ENCODE results near the gene KIRREL1. TPM values are rescaled to one million over a fixed set of nuclear protein-coding genes. Genes with fewer than 3 reads are reported as not detected.
"Not testable (repeated sequence)": the region's sequence is repeated elsewhere in the genome, so short reads cannot be mapped to it uniquely, and the experiment has no call there.

KIRREL1 gene
- total RNA-seq, 1 experiment from 2014 or later, result 145 TPM

- no peak for DNase-seq (ENCODE audit: low spot score)
Observed at GRCh38 chr1:158104891-158105290, 111.4 kb downstream of the KIRREL1 start.

- no peak for DNase-seq (ENCODE audit: low spot score)
Observed at GRCh38 chr1:158105352-158106095, 112.1 kb downstream of the KIRREL1 start.

DNA sequence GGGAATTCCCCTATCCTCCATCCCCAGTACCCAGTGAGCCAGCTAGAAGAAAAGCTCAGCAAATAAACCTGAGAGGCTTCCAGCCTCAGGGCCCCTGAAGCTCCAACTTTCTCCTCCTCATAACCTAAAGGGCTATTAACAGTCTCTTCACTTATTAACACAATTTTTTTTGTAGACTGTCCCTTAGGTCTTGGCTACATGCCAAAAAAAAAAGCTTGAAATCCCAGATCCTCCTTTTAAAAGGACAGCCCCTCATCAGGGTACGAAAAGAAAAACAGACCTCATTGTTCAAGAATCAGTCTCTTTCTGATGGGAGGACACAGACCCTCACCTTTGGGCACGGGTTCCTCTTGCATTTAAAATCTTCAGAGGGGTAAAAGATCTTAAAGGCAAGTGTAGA lies 114.5 kb downstream of the KIRREL1 start:
- no peak for DNase-seq (ENCODE audit: low spot score)

DNA sequence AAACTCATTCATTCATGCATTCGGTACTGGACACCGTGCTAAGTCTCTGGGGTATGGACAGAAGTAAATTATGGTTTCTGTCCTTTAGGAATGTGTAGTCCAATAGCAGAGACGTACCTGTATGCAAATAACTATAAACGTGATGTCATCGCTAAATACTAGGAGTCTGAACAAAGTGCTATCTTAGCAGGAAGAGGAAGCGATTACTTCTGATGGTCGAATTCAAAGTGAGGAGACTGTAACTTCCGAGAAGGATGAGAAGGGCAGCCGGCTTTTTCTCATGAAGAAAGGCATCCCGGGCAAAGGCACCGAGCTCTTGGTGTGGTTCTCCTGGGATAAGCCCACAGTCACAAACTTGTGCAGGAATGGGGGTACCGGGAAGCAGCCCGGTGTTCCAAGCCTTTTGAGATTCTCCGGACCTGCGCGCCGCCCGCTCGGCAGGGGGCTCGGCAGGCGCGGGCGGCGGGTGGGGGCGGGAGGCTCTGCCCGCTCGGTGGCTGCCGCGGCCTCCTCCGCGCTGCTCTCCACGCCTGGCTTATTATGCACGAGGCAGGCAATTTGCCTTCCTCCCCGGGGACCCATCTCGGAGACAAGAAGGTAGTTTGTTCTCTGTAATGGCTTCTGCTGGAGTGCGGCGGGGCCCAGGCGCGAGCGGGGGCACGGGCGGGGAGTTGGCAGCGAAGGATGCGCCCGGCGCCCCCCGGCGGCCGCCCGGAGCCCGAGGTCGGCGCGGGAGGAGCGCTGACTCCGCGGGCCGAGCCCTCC lies 119.7 kb downstream of the KIRREL1 start:
- no peak for DNase-seq (ENCODE audit: low spot score)

DNA sequence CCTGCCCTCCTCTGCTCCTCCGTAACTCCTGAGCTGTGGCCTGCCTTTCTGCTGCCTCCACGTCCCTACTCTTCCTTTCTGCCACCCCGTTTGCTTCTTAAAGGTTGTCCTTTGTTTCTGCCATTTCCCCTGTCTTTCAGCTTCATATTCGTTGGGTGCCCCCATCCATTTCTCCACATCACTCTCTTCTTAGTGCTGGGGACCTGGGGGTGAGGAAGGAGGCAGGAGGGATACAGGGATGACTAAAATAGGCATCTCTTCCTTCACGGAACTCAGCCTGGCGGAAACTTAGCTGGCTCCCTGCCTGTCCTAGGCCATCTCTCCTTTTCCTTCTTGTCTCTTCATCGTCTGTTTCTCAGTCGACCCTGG lies 120.3 kb downstream of the KIRREL1 start:
- no peak for DNase-seq (ENCODE audit: low spot score)

- no peak for DNase-seq (ENCODE audit: low spot score)
Observed at GRCh38 chr1:158115126-158115525, 121.7 kb downstream of the KIRREL1 start.

GRCh38 chr1:158116311-158117167 lies 123.1 kb downstream of the KIRREL1 start:
- DNase-seq (ENCODE audit: low spot score), result no peak

DNA sequence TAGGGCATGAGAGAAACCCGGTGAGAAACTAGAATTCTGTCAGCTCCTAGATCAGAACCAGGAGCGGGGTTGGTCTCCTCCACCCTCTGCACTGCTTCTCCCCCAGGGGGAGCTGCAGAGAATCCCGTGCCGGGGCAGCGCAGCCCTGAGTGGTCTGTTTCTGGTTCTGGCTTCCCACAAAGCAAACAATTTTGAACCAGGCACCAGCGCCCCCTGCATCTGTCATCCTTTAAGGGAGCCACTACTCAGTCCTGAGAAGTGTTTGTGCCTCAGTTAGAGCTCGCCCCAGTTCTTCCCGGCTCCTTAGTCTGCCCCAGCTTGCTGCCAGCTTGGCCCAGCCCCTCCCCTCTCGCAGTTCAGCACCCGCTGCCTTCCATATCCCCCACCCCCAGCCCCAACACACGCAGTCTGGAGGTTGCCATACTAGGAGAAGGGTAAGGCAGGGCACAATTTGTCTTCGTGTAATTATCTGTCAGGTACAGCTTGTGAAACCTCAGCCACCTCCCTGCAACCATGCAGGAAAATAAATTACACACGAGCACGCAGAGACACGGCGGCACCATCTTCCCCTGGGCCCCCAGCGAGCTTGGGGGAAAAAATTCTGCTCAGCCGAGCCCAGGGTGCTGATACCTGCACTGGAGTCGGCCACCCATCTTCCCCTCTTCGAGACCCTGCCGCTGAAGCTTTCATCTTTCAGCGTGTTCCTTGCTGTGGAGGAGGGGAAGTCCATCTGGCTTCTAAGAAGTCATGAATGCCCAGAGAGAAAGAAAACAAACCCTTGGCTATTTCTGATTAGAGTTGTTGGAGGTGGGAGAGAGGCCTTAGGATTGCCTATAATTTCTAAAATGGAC lies 124.6 kb downstream of the KIRREL1 start:
- peak; percentile 53 for DNase-seq (ENCODE audit: low spot score)

DNA sequence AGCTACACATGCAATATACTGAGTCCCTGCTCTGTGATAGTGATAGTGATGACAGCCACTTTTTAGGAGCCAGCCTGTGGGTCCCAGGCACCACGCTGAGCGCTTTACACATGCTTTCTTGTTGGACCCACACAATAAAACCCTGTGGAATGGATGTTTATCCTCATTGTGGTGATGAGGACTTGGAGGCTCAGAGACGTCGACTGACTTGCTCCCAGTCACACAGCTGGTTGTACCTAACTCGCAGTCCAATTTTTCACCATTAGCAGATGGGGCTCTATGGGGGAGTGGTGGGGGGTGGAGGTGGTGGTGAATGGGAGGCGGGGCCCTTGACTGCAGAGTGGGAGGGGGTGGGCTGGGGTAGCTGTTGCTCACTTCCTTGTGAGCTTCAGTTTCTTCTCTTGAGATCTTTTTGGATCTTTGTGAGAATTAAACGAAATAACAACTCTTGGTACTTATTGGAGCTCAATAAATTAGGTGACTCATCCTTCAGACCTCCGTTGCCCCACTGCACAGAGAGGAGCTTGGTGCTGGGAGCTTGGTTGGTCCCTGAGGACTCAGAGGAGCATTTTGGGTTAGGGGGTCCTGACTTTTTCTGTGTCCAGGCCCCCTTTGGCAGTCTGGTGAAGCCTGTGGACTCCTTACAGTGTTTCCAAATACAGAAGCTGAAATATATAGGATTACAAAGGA lies 125.4 kb downstream of the KIRREL1 start:
- DNase-seq (ENCODE audit: low spot score), result no peak

- DNase-seq (ENCODE audit: low spot score), result no peak
Observed at GRCh38 chr1:158119976-158120653, 126.7 kb downstream of the KIRREL1 start.

DNA sequence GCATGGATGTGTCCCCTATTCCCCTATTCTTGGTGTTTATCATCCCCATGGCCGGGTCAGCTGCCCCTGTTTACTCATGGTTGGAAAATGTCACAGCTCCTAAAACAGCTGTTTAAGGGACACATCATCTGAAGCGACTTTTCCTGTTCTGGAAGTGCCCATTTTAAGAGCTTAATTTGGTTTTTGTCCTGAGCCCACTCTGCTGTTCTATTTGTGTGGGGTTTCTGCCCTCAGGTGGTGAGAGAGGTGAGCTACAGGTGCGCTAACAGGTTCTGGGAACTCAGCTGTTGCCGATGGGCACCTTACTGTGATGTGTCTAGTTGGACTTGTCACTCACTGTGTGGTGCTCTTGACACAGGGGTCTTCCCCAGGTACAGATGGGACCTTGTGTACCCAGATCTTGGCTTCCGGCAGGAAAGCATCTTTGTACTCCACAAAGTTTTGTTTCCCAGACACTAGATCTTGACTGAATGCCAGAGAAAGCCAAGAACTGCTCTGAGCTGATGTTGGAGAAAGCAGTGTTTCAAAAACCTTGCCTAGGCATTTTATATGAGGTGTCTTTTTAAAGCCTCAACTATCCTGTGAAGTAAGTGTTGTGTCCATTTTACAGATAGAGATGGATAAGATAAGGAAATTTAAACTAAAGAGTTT lies 128.3 kb downstream of the KIRREL1 start:
- peak; percentile 52 for DNase-seq (ENCODE audit: low spot score)

DNA sequence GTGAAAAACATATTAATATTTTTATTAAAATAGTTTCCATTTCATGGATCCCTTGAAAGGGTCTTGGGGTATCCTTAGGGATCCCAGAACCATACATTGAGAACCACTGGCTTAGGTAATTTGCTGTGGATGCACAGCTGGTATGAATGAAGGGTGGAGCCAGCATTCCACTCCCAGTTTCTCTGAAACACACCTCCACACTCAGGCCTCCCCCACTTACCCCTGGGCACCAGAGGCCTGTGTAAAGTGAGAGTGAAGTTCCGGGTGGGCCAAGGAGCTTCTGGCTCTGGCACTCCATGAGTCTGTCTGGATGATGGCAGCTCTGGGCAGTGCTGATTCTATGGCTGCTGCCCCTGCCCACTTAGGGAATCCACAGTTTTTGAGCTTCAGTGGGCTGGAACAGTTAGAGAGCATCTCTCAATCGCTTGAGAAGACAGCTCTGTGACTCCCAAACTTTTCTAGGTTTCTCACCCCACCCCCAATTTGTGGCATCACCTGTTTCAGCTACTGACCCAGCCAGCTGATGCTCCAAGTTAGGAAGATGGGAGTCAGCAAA lies 129.5 kb downstream of the KIRREL1 start:
- DNase-seq (ENCODE audit: low spot score), result no peak

- no peak for DNase-seq (ENCODE audit: low spot score)
Observed at GRCh38 chr1:158124034-158124433, 130.6 kb downstream of the KIRREL1 start.

- DNase-seq (ENCODE audit: low spot score), result peak; percentile 98
Observed at GRCh38 chr1:158124999-158125398, 131.6 kb downstream of the KIRREL1 start.

GRCh38 chr1:158126425-158126824 lies 133.0 kb downstream of the KIRREL1 start:
- DNase-seq (ENCODE audit: low spot score), result no peak

DNA sequence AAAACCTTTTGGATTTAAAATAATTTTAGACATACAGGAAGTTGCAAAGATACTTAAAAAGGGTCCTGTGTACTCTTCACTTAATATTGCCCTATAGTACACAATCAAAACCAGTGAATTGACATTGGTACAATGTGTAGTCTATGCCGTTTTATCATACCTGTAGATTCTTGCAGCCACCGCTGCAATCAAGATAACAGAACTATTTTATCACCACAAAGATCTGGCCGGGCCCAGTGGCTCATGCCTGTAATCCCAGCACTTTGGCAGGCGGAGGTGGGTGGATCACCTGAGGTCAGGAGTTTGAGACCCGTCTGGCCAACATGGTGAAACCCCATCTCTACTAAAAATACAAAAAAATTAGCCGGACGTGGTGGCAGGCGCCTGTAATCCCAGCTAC lies 135.1 kb downstream of the KIRREL1 start:
- not testable (repeated sequence) for DNase-seq (ENCODE audit: low spot score)

GRCh38 chr1:158131217-158131616 lies 137.8 kb downstream of the KIRREL1 start:
- DNase-seq (ENCODE audit: low spot score), result no peak

DNA sequence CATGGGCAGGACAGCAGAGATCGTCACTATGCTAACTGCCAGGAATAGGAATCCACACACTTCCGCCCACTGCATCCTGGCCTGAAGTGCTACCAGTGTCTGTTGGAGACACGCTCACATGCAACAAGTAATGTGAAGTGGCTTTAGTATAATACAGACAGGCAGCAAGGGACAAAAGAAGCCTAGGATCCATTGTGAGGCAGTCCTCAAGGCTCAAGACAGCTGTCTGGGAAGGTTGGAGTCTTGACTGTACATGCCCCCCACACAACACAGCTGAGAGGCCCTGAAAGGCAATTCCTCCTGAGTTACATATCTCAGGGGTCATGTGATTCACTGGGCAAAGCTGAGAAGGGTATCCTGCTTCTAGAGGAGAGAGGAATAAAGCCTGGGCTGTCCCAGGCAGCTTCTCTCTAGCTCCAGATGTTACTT lies 147.3 kb downstream of the KIRREL1 start:
- DNase-seq (ENCODE audit: low spot score), result no peak

DNA sequence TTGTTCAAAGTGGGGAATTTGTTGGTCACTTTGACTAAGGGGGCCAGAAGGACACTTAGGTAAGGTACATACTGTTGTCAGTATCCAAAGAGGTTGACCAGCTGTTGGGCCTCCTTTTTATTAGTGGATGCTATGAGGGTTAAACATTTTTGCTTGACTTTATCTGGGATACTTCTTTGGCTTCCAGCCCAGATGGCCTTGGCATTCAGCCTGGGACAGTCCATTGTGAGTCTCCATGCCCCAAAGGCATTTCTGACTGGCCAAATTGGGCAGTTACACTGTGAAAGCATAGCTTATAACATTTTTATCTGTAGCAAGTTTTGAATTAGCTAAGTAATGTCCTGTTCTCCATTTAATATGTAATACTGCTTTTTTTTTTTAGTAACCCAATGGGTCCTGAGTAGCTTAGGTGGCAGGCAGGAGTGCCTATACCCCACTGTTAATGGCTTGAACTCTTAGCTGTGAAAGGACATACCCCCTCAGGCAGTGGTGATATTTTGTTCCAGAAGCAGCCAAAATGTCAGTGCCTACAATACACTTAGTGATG lies 151.8 kb downstream of the KIRREL1 start:
- peak; percentile 83 for DNase-seq (ENCODE audit: low spot score)
